ENCODE data around the gene ZNF81.
A peak's percentile ranks its signal among the peaks of the same experiment; 100 is the strongest.
"Not testable (repeated sequence)": the region's sequence is repeated elsewhere in the genome, so short reads cannot be mapped to it uniquely, and the experiment has no call there.

Gene ZNF81

DNA sequence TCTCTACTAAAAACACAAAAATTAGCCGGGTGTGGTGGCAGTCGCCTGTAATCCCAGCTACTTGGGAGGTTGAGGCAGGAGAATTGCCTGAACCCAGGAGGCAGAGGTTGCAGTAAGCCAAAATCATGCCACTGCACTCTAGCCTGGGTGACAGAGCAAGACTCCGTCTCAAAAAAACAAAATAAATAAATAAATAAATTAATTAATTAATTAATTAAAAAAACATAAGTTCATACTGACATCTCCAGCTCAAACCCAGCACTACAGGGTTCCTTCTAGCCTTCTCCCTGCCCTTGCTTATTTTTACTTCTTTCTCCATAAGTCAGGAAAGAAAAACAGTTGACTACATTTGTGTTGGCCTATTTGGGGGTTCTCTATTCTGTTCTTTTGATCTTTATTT is 95.3 kb downstream of the ZNF81 start:
- H3K36me3 Mint-ChIP-seq (ENCODE audit: low read depth); H3K9me3 Mint-ChIP-seq; H3K4me3 Mint-ChIP-seq; H3K27ac Mint-ChIP-seq; H3K27me3 Mint-ChIP-seq (ENCODE audit: low read depth); H3K4me1 Mint-ChIP-seq (ENCODE audit: low read depth): not testable (repeated sequence)

DNA sequence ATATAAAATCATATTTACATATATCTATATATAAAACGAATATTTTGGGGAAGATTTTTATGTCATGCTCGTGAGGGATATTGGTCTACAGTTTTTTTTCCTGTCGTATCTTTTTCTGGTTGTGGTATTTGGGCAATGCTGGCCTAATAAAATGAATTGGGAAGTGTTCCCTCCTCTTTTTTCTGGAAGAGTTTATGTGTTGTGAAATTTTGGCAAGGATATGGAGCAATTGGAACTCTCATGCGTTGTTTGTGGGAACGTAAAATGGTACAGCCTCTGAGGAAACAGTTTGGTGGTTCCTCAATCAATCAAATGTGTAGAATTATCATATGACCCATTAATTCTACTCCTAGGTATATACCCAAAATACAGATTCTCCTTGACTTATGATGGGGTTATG is 97.2 kb downstream of the ZNF81 start:
- Mint-ChIP-seq H3K4me1 (ENCODE audit: low read depth) (peaks cover 8% of the 10 kb centered on the region), H3K27me3 (ENCODE audit: low read depth) (no peaks in the 10 kb centered on the region), H3K9me3 (no peaks in the 10 kb centered on the region), H3K36me3 (ENCODE audit: low read depth) (no peaks in the 10 kb centered on the region), H3K4me3 (no peak overlapping the region), H3K27ac (no peak overlapping the region)

DNA sequence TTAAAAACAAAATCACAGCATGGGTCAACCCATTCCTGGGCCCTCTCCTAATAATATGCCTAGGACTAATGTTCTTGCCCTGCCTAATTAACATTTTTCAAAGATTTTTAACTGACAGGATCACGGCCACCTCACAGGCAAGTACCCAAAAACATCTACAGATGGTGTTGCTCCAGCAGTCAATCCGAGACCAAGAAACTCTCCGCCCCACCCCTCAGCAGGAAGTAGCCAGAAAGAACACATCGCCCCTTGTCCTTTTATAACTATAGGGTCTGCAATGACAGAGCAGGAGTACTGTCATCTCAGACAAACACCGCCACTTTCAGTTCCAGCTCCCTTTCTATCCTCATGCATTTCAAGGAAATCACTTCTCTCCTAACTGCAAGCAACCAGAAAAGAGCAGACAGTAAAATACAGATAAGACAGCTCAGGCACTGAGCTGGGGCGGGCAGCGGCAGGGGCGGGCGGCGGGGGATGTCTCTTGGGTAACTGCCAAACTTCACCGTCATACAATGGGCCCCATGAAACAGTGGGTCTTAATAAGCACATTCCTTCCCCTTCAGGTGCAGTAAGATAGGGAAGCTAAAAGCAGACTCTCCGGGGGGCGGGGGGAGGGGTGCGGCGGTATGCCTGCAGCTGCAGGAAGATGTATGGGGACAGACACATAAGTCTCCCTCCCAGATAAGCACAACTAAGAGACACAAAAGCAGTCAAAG is 99.7 kb downstream of the ZNF81 start:
- H3K27me3 Mint-ChIP-seq (ENCODE audit: low read depth): no peaks in the 10 kb centered on the region
- peak overlapping the region; percentile 75 for H3K4me3 Mint-ChIP-seq
- peak overlapping the region; percentile 49 for H3K27ac Mint-ChIP-seq
- peaks cover 4% of the 10 kb centered on the region for H3K9me3 Mint-ChIP-seq
- peaks cover 8% of the 10 kb centered on the region for H3K4me1 Mint-ChIP-seq (ENCODE audit: low read depth)
- no peaks in the 10 kb centered on the region for H3K36me3 Mint-ChIP-seq (ENCODE audit: low read depth)

GRCh38 chrX:47936940-47937317 is 100.2 kb downstream of the ZNF81 start:
- H3K4me1 Mint-ChIP-seq (ENCODE audit: low read depth): peaks cover 8% of the 10 kb centered on the region
- peak overlapping the region; percentile 40 for H3K4me3 Mint-ChIP-seq
- no peaks in the 10 kb centered on the region for H3K27me3 Mint-ChIP-seq (ENCODE audit: low read depth)
- no peaks in the 10 kb centered on the region for H3K36me3 Mint-ChIP-seq (ENCODE audit: low read depth)
- H3K9me3 Mint-ChIP-seq: peaks cover 4% of the 10 kb centered on the region
- no peak overlapping the region for H3K27ac Mint-ChIP-seq

GRCh38 chrX:47940448-47940847 is 103.7 kb downstream of the ZNF81 start:
- Mint-ChIP-seq H3K4me3 (no peak overlapping the region), H3K36me3 (ENCODE audit: low read depth) (no peaks in the 10 kb centered on the region), H3K27me3 (ENCODE audit: low read depth) (no peaks in the 10 kb centered on the region), H3K27ac (no peak overlapping the region), H3K9me3 (peaks cover 12% of the 10 kb centered on the region), H3K4me1 (ENCODE audit: low read depth) (peaks cover 8% of the 10 kb centered on the region)

GRCh38 chrX:47941423-47941822 is 104.7 kb downstream of the ZNF81 start:
- H3K27me3 Mint-ChIP-seq (ENCODE audit: low read depth): no peaks in the 10 kb centered on the region
- peaks cover 15% of the 10 kb centered on the region for H3K9me3 Mint-ChIP-seq
- H3K4me1 Mint-ChIP-seq (ENCODE audit: low read depth): peaks cover 5% of the 10 kb centered on the region
- H3K36me3 Mint-ChIP-seq (ENCODE audit: low read depth): no peaks in the 10 kb centered on the region
- H3K27ac Mint-ChIP-seq: no peak overlapping the region
- no peak overlapping the region for H3K4me3 Mint-ChIP-seq

- not testable (repeated sequence) for H3K36me3 Mint-ChIP-seq (ENCODE audit: low read depth); H3K4me3 Mint-ChIP-seq; H3K27ac Mint-ChIP-seq; H3K27me3 Mint-ChIP-seq (ENCODE audit: low read depth); H3K4me1 Mint-ChIP-seq (ENCODE audit: low read depth)
- H3K9me3 Mint-ChIP-seq: peaks cover 18% of the 10 kb centered on the region
Measured at GRCh38 chrX:47955295-47955694, 118.6 kb downstream of the ZNF81 start.

GRCh38 chrX:47956016-47956415 is 119.3 kb downstream of the ZNF81 start:
- H3K36me3 Mint-ChIP-seq (ENCODE audit: low read depth): no peaks in the 10 kb centered on the region
- H3K4me1 Mint-ChIP-seq (ENCODE audit: low read depth): no peaks in the 10 kb centered on the region
- peaks cover 11% of the 10 kb centered on the region for H3K9me3 Mint-ChIP-seq
- H3K27me3 Mint-ChIP-seq (ENCODE audit: low read depth): no peaks in the 10 kb centered on the region
- H3K4me3 Mint-ChIP-seq: no peak overlapping the region
- no peak overlapping the region for H3K27ac Mint-ChIP-seq

DNA sequence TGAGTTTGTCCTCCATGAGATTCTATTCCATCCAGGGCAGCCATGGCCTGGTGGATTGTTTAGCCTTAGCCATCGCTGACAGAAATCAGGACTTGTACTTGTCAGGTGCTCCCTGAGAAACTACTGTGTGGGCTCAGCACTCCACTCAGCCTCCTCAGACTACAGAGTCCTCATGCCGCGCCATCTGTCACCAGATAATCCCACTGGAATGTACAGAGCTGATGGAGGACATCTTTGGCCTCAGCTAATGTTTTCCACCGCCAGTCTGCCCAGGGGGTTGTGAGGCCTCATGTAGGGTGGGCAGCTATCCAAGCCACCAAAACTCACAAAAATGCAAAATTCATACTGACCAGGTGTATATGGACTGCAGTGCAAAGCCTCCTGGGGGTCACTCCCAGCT is 121.5 kb downstream of the ZNF81 start:
- not testable (repeated sequence) for H3K27ac Mint-ChIP-seq; H3K4me1 Mint-ChIP-seq (ENCODE audit: low read depth); H3K9me3 Mint-ChIP-seq; H3K4me3 Mint-ChIP-seq; H3K27me3 Mint-ChIP-seq (ENCODE audit: low read depth); H3K36me3 Mint-ChIP-seq (ENCODE audit: low read depth)

- H3K4me3 Mint-ChIP-seq: no peak overlapping the region
- H3K27me3 Mint-ChIP-seq (ENCODE audit: low read depth): no peaks in the 10 kb centered on the region
- H3K27ac Mint-ChIP-seq: no peak overlapping the region
- H3K4me1 Mint-ChIP-seq (ENCODE audit: low read depth): no peaks in the 10 kb centered on the region
- H3K36me3 Mint-ChIP-seq (ENCODE audit: low read depth): no peaks in the 10 kb centered on the region
- no peaks in the 10 kb centered on the region for H3K9me3 Mint-ChIP-seq
Measured at GRCh38 chrX:47958761-47959342, 122.2 kb downstream of the ZNF81 start.

DNA sequence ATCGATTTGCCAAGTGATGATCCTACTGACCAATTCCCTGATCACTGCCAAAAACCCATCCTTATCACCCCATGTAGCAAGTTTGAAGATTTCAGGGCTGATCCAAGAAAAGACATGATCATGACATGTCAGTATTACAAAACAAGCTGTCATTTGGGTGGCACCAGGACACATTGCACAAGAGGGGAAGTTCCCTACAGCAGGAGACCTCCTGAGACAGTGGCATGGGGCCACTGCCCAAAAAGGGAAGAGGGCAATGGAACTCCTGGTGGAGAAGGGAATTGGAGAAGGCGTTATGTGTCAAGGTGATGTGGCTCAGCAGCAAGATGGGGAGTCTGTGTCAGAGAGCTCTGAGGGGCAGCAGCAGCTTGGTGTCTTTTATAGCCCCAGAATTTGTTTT is 123.7 kb downstream of the ZNF81 start:
- Mint-ChIP-seq H3K9me3 (peaks cover 8% of the 10 kb centered on the region), H3K4me3 (no peak overlapping the region), H3K36me3 (ENCODE audit: low read depth) (no peaks in the 10 kb centered on the region), H3K27ac (no peak overlapping the region), H3K27me3 (ENCODE audit: low read depth) (no peaks in the 10 kb centered on the region), H3K4me1 (ENCODE audit: low read depth) (no peaks in the 10 kb centered on the region)

DNA sequence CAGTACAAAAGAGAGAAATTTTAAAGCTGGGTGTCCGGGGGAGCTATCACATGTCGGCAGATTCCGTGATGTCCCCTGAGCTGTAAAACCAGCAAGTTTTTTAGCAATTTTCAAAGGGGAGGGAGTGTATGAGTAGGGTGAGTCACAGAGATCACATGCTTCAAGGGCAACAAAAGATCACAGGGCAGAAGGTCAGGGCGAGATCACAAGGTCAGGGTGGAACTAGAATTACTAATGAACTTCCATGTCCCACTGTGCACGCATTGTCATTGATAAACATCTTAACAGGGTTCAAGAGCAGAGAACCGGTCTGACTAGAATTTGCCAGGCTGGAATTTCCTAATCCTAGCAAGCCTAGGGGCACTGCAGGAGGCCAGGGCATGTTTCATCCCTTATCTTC is 125.1 kb downstream of the ZNF81 start:
- H3K4me1 Mint-ChIP-seq (ENCODE audit: low read depth); H3K27ac Mint-ChIP-seq; H3K27me3 Mint-ChIP-seq (ENCODE audit: low read depth); H3K9me3 Mint-ChIP-seq; H3K36me3 Mint-ChIP-seq (ENCODE audit: low read depth); H3K4me3 Mint-ChIP-seq: not testable (repeated sequence)

- not testable (repeated sequence) for H3K36me3 Mint-ChIP-seq (ENCODE audit: low read depth); H3K4me1 Mint-ChIP-seq (ENCODE audit: low read depth); H3K4me3 Mint-ChIP-seq
Measured at GRCh38 chrX:47965526-47965925, 128.8 kb downstream of the ZNF81 start.

More at GRCh38 chrX:47965526-47965925, 128.8 kb downstream of the ZNF81 start:
- H3K27me3 Mint-ChIP-seq (ENCODE audit: low read depth); H3K27ac Mint-ChIP-seq: not testable (repeated sequence)
- peaks cover 28% of the 10 kb centered on the region for H3K9me3 Mint-ChIP-seq
